HL-60/S4 treated with phorbol 12-myristate 13-acetate at 8.2 ng/mL for 4 days and 3 days (cell line): ENCODE data around the gene NSL1.
"Not testable (repeated sequence)": the region's sequence is repeated elsewhere in the genome, so short reads cannot be mapped to it uniquely, and the experiment has no call there.

ENCODE experiments used
- in situ Hi-C: fragments of 300-500 bp; cut with MboI; formaldehyde crosslinking; loops from 2 replicates; pipeline ENCODE4 v1.15.0; 2022; ENCODE audit warnings: low sequenced_read_pairs

Gene NSL1

GRCh38 chr1:212785871-212786270 is 5.7 kb downstream of the NSL1 start:
- in situ Hi-C loops = no loop called here

- in situ Hi-C loops = no loop called here
These were observed 7.6 kb downstream of the NSL1 start for GRCh38 chr1:212783976-212784375.

GRCh38 chr1:212782422-212783154 is 9.0 kb downstream of the NSL1 start:
- in situ Hi-C loops = no loop called here

GRCh38 chr1:212781225-212781624 is 10.4 kb downstream of the NSL1 start:
- in situ Hi-C loops = no loop called here

GRCh38 chr1:212780759-212781158 is 10.8 kb downstream of the NSL1 start:
- in situ Hi-C loops = no loop called here

GRCh38 chr1:212779086-212779485 is 12.5 kb downstream of the NSL1 start:
- in situ Hi-C loops = not testable (repeated sequence)

GRCh38 chr1:212777151-212777550 is 14.4 kb downstream of the NSL1 start:
- in situ Hi-C loops = no loop called here

- in situ Hi-C loops = no loop called here
These were observed 16.3 kb downstream of the NSL1 start for GRCh38 chr1:212775241-212775640.

- in situ Hi-C loops = loop anchor here (25.0 kb wide), 1 partner anchor 312 kb away; no protein-coding TSS in a partner anchor
These were observed 17.0 kb downstream of the NSL1 start for GRCh38 chr1:212774584-212774983.

GRCh38 chr1:212773011-212773410 is 18.6 kb downstream of the NSL1 start:
- in situ Hi-C loops = loop anchor here (25.0 kb wide), 1 partner anchor 311 kb away; no protein-coding TSS in a partner anchor

- in situ Hi-C loops = loop anchor here (25.0 kb wide), 1 partner anchor 309 kb away; no protein-coding TSS in a partner anchor
These were observed 20.2 kb downstream of the NSL1 start for GRCh38 chr1:212771341-212771740.

GRCh38 chr1:212769459-212770167 is 22.0 kb downstream of the NSL1 start:
- in situ Hi-C loops = loop anchor here (25.0 kb wide), 1 partner anchor 307 kb away; no protein-coding TSS in a partner anchor

GRCh38 chr1:212766825-212767224 is 24.8 kb downstream of the NSL1 start:
- in situ Hi-C loops = loop anchor here (25.0 kb wide), 1 partner anchor 305 kb away; no protein-coding TSS in a partner anchor

GRCh38 chr1:212764718-212765281 is 26.8 kb downstream of the NSL1 start:
- in situ Hi-C loops = loop anchor here (25.0 kb wide), 1 partner anchor 302 kb away; no protein-coding TSS in a partner anchor

GRCh38 chr1:212762839-212763238 is 28.7 kb downstream of the NSL1 start:
- in situ Hi-C loops = loop anchor here (25.0 kb wide), 1 partner anchor 301 kb away; no protein-coding TSS in a partner anchor

GRCh38 chr1:212762234-212762633 is 29.3 kb downstream of the NSL1 start:
- in situ Hi-C loops = loop anchor here (25.0 kb wide), 1 partner anchor 300 kb away; no protein-coding TSS in a partner anchor

GRCh38 chr1:212760126-212760823 is 31.3 kb downstream of the NSL1 start:
- in situ Hi-C loops = loop anchor here (25.0 kb wide), 1 partner anchor 298 kb away; no protein-coding TSS in a partner anchor

- in situ Hi-C loops = loop anchor here (25.0 kb wide), 1 partner anchor 297 kb away; no protein-coding TSS in a partner anchor
These were observed 31.9 kb downstream of the NSL1 start for GRCh38 chr1:212759683-212760082.

- in situ Hi-C loops = loop anchor here (25.0 kb wide), 1 partner anchor 292 kb away; no protein-coding TSS in a partner anchor
These were observed 36.9 kb downstream of the NSL1 start for GRCh38 chr1:212754680-212755079.

- in situ Hi-C loops = loop anchor here (25.0 kb wide), 1 partner anchor 292 kb away; no protein-coding TSS in a partner anchor
These were observed 37.4 kb downstream of the NSL1 start for GRCh38 chr1:212754193-212754592.
